HG03175 (cell line): ENCODE measurements around the gene THSD7B.
A peak's percentile ranks its signal among the peaks of the same experiment; 100 is the strongest.
"Not testable (repeated sequence)": the region's sequence is repeated elsewhere in the genome, so short reads cannot be mapped to it uniquely, and the experiment has no call there.

Source experiments
- ATAC-seq: cut with Tn5 transposase; IDR thresholded peaks from one replicate; pipeline ENCODE4 v1.9.1; 2021; ENCODE audit warnings: mild to moderate bottlenecking, moderate library complexity; ENCODE audit not compliant: unreplicated experiment

THSD7B gene

GRCh38 chr2:137655814-137656213, 890.5 kb downstream of the THSD7B start:
- no peak for ATAC-seq

DNA sequence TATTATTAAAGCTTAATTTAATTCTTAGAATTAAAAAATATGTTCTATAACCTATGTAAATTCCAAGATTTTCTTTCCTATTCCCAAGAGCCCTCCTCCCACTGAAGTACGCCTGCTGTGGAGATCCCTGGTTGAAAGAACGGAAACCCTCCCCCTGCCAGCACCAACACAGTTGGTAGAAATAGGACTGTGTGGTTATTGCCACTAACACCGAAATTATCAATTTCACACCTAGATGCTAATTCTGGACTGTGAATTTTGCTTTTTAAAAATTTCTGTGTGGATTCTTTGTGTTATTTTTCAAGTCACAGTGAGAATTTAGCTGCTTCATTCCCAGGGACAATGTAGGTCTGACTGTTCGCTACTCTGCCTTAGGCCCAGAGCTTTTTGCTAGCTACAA, 893.1 kb downstream of the THSD7B start:
- ATAC-seq, result no peak

GRCh38 chr2:137659616-137660015, 894.3 kb downstream of the THSD7B start:
- ATAC-seq, result no peak

DNA sequence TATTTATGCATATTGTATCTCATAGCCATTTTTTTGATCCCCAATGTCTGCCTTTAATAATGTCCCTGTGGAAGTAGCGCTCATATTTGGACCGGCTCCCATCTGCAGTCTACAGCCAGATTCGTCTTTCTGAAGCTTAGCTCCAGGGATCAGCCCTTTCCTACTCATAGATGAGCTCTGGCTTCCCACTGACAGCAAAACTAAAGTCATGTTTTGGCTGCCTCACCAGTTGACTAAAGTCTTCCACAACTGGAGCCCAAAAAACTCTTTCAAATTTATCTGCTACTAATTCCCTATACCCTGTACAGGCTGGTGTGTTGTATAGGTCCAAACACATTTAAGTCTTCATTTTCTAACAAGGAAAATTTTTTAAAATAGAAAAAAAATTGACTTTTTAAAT, 904.8 kb downstream of the THSD7B start:
- ATAC-seq, result no peak

GRCh38 chr2:137672989-137673552, 907.7 kb downstream of the THSD7B start:
- ATAC-seq, result no peak

GRCh38 chr2:137674991-137675390, 909.6 kb downstream of the THSD7B start:
- ATAC-seq, result no peak

DNA sequence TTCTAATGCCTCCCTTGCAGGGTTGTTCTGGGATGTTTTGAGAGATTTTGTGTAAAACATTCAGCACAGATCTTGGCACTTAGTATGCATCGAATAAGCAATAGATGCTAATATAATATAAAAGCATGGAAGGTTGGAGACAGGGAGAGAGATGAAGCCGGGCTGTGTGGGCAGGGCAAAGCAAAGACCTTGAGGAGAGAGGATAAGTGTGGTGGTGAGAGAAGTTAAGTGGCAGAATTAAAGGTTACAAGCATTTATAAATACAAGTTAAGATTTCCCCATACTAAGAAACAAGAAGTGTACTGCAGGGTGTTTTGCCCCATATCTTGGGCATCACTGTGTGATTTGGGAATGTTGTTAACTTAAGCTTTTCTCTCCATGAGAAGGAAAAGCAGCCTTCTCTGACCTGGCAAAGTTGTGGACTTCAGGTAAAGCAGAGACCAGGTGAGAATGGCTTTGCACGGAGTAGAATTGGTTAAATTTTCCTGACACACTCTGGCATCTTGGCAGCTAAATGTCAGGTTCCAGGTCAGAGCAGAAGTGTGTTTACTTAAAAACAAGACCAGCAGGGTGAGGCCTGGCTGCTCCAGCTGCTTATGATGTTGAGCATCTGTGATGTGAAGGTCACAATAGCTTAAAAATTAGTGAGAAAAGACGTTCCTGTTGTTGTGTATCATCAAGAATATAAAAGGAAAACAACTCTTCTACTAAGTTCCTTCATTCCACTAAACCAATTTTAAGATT, 910.4 kb downstream of the THSD7B start:
- ATAC-seq, result no peak

DNA sequence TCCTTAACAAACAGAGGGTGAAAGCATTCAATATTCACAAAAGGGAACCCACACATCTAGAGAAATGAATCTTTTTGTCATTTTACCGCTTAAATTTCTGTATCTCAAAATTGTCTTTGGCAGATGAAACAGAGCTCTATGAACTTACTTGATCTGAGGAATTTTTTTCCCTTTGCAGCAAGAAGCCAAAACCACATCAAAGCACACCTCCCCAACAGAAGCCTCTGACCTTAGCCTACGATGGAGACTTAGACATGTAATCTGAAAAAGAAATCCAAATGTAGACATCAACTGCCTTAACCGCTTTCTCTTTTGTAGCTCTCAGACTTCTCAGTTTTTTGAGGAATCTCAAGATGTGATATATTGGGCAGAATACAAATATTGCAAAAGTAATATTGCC, 911.0 kb downstream of the THSD7B start:
- ATAC-seq, result no peak

GRCh38 chr2:137677466-137677865, 912.1 kb downstream of the THSD7B start:
- ATAC-seq, result no peak

DNA sequence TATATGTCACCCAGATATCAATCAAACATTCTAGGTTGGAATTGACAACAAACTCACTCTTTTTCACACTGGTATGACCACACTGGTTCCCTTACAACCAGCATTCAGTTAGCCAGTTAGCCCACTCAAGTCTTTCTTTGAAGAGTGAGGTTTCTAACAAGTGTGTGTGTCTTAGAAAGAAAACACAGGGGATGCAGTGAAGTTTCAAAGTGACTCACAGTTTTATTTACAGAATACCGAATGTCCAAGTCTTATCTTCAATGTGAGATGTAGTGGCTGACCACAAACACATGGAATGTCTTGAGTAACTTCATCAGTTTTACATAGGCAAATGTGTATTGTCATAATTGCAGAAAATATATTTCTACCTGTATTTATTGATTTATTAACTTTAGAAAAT, 924.2 kb downstream of the THSD7B start:
- no peak for ATAC-seq

DNA sequence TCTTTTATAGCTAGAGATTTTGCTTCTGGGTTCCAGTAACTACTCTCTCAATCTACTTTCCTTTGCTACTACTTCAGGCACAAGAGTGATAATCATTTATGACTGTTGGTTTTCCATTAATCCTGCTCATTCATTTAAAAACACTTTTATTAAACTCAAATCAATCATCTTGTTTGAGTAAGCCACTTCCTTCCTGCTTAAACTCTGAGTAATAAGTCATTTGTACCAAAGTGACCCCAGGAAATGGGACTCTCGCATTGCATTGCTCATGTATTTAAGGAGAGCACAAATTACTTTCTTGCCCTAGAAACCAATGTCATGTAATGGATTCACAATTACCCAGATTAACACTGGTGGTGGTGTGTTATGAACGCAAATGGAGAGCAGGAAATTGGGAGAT, 928.2 kb downstream of the THSD7B start:
- peak; percentile 71 for ATAC-seq

DNA sequence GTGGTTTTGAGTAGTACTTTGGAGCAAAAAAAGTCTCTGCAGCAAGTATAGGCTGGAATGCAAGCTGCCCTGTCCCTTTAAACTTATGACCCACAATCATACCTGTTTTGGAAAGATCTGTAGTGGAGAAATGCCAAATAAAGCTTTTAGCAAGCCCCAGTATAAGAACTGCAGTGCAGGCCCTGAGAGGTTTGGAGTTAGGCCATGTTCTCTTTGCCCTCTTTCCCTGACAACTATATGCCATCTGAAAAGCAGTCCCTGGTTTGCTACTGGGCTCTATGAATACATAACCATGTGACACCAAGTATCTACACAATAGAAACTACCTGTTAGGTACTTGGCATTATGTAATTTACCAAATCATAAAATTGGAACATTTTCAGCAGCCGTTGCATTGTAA, 931.6 kb downstream of the THSD7B start:
- no peak for ATAC-seq

- ATAC-seq, result not testable (repeated sequence)
These were observed 934.9 kb downstream of the THSD7B start for GRCh38 chr2:137700250-137700649.

DNA sequence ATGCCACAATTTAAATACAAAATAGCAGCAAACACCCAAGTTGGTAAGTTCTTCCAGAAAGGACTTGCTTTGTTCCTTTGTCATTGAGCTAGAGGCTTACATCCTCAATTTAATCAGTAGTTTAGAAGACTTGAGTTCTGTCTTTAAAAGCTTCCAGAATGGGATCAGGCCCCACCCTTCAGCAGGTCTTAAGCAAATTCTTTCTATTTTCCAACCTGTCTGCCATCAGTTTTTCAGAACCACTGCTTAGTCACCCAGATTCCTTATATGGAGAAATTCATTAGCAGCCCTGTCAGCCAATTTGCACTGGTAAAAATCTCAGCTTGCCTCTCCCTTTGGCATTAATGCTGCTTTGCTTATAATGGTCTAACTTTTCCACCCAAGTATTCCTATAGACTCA, 935.3 kb downstream of the THSD7B start:
- ATAC-seq, result no peak

DNA sequence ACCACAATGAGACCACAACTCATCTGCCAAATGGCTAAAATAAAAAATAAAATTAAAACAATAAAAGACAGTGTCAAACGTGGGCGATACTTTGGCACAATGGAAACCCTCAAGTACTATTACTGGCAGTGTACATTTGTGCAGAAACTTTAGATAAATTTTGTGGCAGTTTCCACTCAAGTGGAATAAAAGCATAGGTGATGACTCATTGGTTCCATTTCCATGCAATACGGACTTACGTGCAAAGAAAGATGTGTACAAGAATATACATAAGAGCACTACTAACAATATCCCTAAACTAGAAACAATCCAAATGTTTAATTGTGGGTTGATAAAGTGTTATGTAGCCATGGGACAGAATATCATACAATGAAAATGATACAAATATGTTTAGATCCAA, 940.0 kb downstream of the THSD7B start:
- no peak for ATAC-seq

- ATAC-seq, result no peak
These were observed 941.7 kb downstream of the THSD7B start for GRCh38 chr2:137706786-137707613.

- no peak for ATAC-seq
These were observed 943.0 kb downstream of the THSD7B start for GRCh38 chr2:137708311-137708710.

GRCh38 chr2:137715731-137716191, 950.4 kb downstream of the THSD7B start:
- no peak for ATAC-seq

DNA sequence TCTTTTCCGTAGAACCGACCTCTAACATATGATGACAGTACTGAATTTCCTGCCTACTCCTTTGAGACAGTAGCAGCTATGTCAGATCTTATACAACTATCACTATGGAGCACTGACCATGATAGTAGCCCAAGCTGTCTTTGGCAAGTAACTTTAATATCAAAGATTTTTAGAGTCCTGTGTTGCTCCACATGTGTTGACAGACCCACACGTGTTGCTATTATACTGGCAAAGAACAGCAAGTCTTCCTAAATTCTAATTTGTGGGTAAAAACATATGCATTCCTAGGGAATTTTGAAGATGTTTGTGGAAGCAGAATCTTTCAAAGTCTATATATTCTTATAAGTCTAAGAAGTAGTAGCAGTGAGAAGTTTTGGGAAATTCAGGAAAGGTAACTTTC, 953.4 kb downstream of the THSD7B start:
- no peak for ATAC-seq

- no peak for ATAC-seq
These were observed 956.4 kb downstream of the THSD7B start for GRCh38 chr2:137721733-137722132.

GRCh38 chr2:137724912-137725311, 959.6 kb downstream of the THSD7B start:
- no peak for ATAC-seq
